NCI-H446 treated with DMSO at 0.1 percent for 48 hours (cell line): ENCODE measurements around the gene CT45A8.
"Not testable (repeated sequence)": the region's sequence is repeated elsewhere in the genome, so short reads cannot be mapped to it uniquely, and the experiment has no call there.

Experiments
- DNase-seq: peaks from one replicate; lab custom pipeline; 2025; lab: John Stamatoyannopoulos, UW

The CT45A8 gene

GRCh38 chrX:135854438-135854837 is at the start of gene CT45A8:
TSS of gene CT45A8 (minus strand) at chrX:135854538. CDS start at chrX:135850783, 3,755 bp downstream.
- not testable (repeated sequence) for DNase-seq

GRCh38 chrX:135893294-135893817 is 39.0 kb upstream of the CT45A8 start, which contains the start of the genes CT45A10 and SAGE1:
TSS of gene CT45A10 (minus strand) at chrX:135893444. CDS start at chrX:135885344, 8,100 bp downstream.
TSS of gene SAGE1 (plus strand) at chrX:135893716. CDS start at chrX:135896243, 2,527 bp downstream.
- no peak for DNase-seq

- no peak for DNase-seq
Observed at GRCh38 chrX:135892781-135893180, 38.4 kb upstream of the CT45A8 start.

DNA sequence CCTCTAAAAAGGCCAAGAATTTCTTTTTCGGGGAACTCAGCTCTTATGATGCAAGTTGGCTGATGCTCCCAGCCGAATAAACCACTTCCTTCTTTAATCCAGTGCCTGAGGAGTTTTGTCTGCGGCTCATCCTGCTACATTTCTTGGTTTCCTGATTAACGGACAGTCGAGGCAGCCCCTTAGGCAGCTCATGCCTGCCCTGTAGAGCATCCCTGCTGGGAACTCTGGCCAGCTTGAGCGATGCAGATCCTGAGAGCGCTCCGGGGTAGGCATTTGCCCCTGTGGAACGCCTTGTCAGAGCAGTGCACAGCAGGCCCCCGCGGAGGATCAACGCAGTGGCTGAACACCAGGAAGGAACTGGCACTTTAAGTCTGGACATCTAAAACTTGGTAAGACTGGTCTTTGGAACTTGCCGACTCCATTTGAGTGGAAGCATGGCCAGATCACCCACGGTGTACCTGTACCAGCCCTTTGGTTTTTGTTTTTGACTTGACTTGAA is 35.8 kb upstream of the CT45A8 start:
- DNase-seq, result no peak

DNA sequence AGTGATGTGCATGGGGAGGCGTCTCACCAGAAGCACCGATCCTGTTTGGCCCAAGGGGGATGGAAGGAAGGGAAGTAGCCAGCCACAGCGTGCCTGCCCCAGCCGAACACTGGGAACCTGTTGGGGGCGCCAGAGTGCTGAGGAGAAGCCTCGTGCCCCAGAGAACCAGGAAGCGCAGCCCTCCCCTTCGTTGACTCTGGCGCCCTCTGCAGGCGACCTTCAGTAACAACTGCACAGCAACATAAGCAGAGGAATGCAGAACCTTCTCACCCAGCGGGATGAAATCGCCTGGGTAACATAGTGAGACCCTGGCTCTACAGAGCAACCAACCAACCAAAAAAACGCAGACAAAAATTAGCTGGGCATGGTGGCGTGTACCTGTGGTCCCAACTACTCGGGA is 34.6 kb upstream of the CT45A8 start:
- DNase-seq, result not testable (repeated sequence)

- DNase-seq, result not testable (repeated sequence)
Observed at GRCh38 chrX:135888230-135888629, 33.9 kb upstream of the CT45A8 start.

DNA sequence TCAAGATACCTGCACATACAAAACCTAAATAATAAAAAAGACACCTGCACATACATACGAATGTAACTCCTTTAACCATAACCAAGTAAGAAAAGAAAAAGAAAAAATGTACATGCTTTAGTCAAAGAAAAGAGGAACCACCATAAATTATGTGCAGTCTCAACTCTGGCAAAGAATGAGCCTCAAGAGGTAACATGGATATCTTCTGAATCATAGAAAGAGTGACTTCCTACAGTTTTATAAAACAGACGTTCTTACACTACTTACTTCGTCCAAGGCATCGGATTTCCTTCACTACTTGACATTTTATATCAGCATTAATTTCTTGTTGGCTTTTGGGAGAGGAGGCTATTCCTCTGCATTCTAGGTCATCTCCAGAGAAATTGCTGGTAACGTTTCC is 28.4 kb upstream of the CT45A8 start:
- not testable (repeated sequence) for DNase-seq

- DNase-seq, result not testable (repeated sequence)
Observed at GRCh38 chrX:135871712-135872111, 17.4 kb upstream of the CT45A8 start, which contains the start of gene CT45A9. TSS of gene CT45A9 (minus strand) at chrX:135871812. CDS start at chrX:135868061, 3,751 bp downstream.

DNA sequence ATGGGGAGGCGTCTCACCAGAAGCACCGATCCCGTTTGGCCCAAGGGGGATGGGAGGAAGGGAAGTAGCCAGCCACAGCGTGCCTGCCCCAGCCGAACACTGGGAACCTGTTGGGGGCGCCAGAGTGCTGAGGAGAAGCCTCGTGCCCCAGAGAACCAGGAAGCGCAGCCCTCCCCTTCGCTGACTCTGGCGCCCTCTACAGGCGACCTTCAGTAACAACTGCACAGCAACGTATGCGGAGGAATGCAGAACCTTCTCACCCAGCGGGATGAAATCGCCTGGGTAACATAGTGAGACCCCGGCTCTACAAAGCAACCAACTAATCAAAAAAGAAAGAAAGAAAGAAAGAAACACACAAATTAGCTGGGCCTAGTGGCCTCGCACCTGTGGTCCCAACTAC is 17.2 kb downstream of the CT45A8 start, which contains the start of gene CT45A7:
Gene CT45A7, minus strand, starts transcription at position 101 of the 400 bp plus-strand sequence. CDS start 3,747 bp downstream, outside the sequence.
- DNase-seq, result not testable (repeated sequence)

- DNase-seq, result not testable (repeated sequence)
Observed at GRCh38 chrX:135819912-135820311, 34.4 kb downstream of the CT45A8 start, which contains the start of gene CT45A2. TSS of gene CT45A2 (minus strand) at chrX:135820012. CDS start at chrX:135816265, 3,747 bp downstream.

GRCh38 chrX:135802687-135803086 is 51.7 kb downstream of the CT45A8 start, which contains the start of gene CT45A6:
TSS of gene CT45A6 (minus strand) at chrX:135802787. CDS start at chrX:135798993, 3,794 bp downstream.
- not testable (repeated sequence) for DNase-seq
